H1 (cell line): ENCODE data around the gene SGCB. TPM values are rescaled to one million over a fixed set of nuclear protein-coding genes. Genes with fewer than 3 reads are reported as not detected.

ENCODE experiments used
- CTCF ChIA-PET: fragments of 300-600 bp; sonication (Branson Sonifier 250); formaldehyde crosslinking; loops from one replicate; lab custom pipeline; 2021; ENCODE audit not compliant: partially characterized antibody; lab: Charles Lee
- POLR2A ChIA-PET: fragments of 300-600 bp; sonication (Branson Sonifier 250); formaldehyde crosslinking; loops from one replicate; lab custom pipeline; 2021; ENCODE audit warnings: inconsistent platforms; ENCODE audit not compliant: partially characterized antibody; lab: Charles Lee
- DNase-seq, 2 experiments: peaks; one replicate each; pipeline versions ENCODE4 v3.0.0 to v3.0.0-alpha.2; 2010 to 2022; ENCODE audit warnings: low spot score in 2 of 2, low read depth in 1 of 2, mixed read lengths in 1 of 2
- FAIRE-seq: peaks from 2 replicates; lab custom pipeline; 2011; peaks lifted over from hg19 to GRCh38; lab: Jason Lieb, UNC
- H2AFZ ChIP-seq: 2 replicates; pipeline ENCODE4 v1.8.1; 2012; ENCODE audit warnings: low read length, inconsistent platforms
- H2AK5ac ChIP-seq: 2 replicates; pipeline ENCODE4 v1.6.1; 2013; ENCODE audit warnings: low read depth, low read length
- H2BK120ac ChIP-seq: replicated peaks from 2 replicates; pipeline ENCODE3; 2013; ENCODE audit warnings: low read depth, low read length, inconsistent platforms
- H2BK12ac ChIP-seq: 2 replicates; pipeline ENCODE4 v1.6.1; 2013; ENCODE audit warnings: low read depth, low read length
- H2BK15ac ChIP-seq: 2 replicates; pipeline ENCODE4 v1.6.1; 2013; ENCODE audit warnings: low read length
- H2BK20ac ChIP-seq: 2 replicates; pipeline ENCODE4 v1.6.1; 2013; ENCODE audit warnings: low read length
- H2BK5ac ChIP-seq: 2 replicates; pipeline ENCODE4 v1.6.1; 2013; ENCODE audit warnings: low read depth, low read length
- H3K14ac ChIP-seq: 2 replicates; pipeline ENCODE4 v1.6.1; 2013; ENCODE audit warnings: inconsistent platforms; ENCODE audit not compliant: insufficient read length
- H3K18ac ChIP-seq: 2 replicates; pipeline ENCODE4 v1.6.1; 2013; ENCODE audit warnings: low read length; ENCODE audit errors: extremely low read depth
- H3K23ac ChIP-seq: 2 replicates; pipeline ENCODE4 v1.6.1; 2013; ENCODE audit warnings: inconsistent platforms; ENCODE audit not compliant: insufficient read length
- H3K23me2 ChIP-seq: 2 replicates; pipeline ENCODE4 v1.6.1; 2013; ENCODE audit warnings: low read depth, low read length
- H3K27ac ChIP-seq: 2 replicates; pipeline ENCODE4 v1.6.1; 2011; ENCODE audit warnings: low read depth, low read length, inconsistent platforms
- H3K27me3 ChIP-seq, 4 experiments: replicated peaks in 1 of 4; 1 replicate in 1 of 4; 2 replicates in 3 of 4; pipeline versions ENCODE4 v1.6.1 to v1.8.1; 2011 to 2013; ENCODE audit warnings: low read length in 3 of 4, mild to moderate bottlenecking in 3 of 4, inconsistent platforms in 2 of 4, mixed read lengths in 2 of 4, moderate library complexity in 1 of 4; ENCODE audit not compliant: control insufficient read depth in 3 of 4, insufficient read depth in 3 of 4; ENCODE audit errors: extremely low read depth in 1 of 4
- H3K36me3 ChIP-seq, 4 experiments: 2 replicates each; pipeline versions ENCODE4 v1.6.1 to v1.8.1; 2011 to 2013; ENCODE audit warnings: mild to moderate bottlenecking in 4 of 4, low read length in 3 of 4, moderate library complexity in 2 of 4, control low read depth in 1 of 4, inconsistent platforms in 1 of 4; ENCODE audit not compliant: insufficient read depth in 4 of 4, control insufficient read depth in 2 of 4
- H3K4ac ChIP-seq: replicated peaks from 2 replicates; pipeline ENCODE3; 2013; ENCODE audit warnings: low read length, low read depth, mixed read lengths, inconsistent platforms; ENCODE audit not compliant: insufficient read length
- H3K4me1 ChIP-seq, 4 experiments: replicated peaks in 1 of 4; 1 replicate in 1 of 4; 2 replicates in 3 of 4; pipeline versions ENCODE4 v1.6.1 to v1.8.1; 2011 to 2013; ENCODE audit warnings: low read length in 3 of 4, inconsistent platforms in 2 of 4, mixed read lengths in 1 of 4; ENCODE audit not compliant: insufficient read depth in 4 of 4, control insufficient read depth in 3 of 4
- H3K4me2 ChIP-seq, 2 experiments: 2 replicates each; pipeline versions ENCODE4 v1.6.1 to v1.8.1; 2011 to 2013; ENCODE audit warnings: low read depth in 2 of 2, low read length in 2 of 2, control low read depth in 1 of 2, inconsistent platforms in 1 of 2, mild to moderate bottlenecking in 1 of 2; ENCODE audit not compliant: insufficient read depth in 1 of 2
- H3K4me3 ChIP-seq, 4 experiments: fragments of 200-600, 300-600 bp in 1 of 4; sonication (generic), shearing (Covaris generic), sonication (Bioruptor Twin) in 1 of 4; 2 replicates each; pipeline versions ENCODE4 v1.5.1 to v1.8.1; 2011 to 2016; ENCODE audit warnings: low read length in 4 of 4, low read depth in 3 of 4, control low read depth in 2 of 4, inconsistent platforms in 2 of 4, mild to moderate bottlenecking in 2 of 4, mixed read lengths in 1 of 4, moderate library complexity in 1 of 4; ENCODE audit not compliant: insufficient read depth in 2 of 4; ENCODE audit errors: extremely low read depth in 1 of 4
- H3K56ac ChIP-seq: replicated peaks from 2 replicates; pipeline ENCODE3; 2013; ENCODE audit warnings: low read depth, mild to moderate bottlenecking, mixed read lengths, low read length, inconsistent platforms; ENCODE audit not compliant: insufficient read length
- H3K79me1 ChIP-seq: 2 replicates; pipeline ENCODE4 v1.6.1; 2013; ENCODE audit warnings: low read depth, low read length, control low read depth
- H3K79me2 ChIP-seq, 2 experiments: 2 replicates each; pipeline versions ENCODE4 v1.6.1 to v1.8.1; 2012 to 2013; ENCODE audit warnings: low read length in 2 of 2, mild to moderate bottlenecking in 2 of 2, inconsistent platforms in 1 of 2; ENCODE audit not compliant: insufficient read depth in 2 of 2, control insufficient read depth in 1 of 2
- H3K9ac ChIP-seq, 4 experiments: replicated peaks in 1 of 4; 1 replicate in 1 of 4; 2 replicates in 3 of 4; pipeline versions ENCODE4 v1.6.1 to v1.8.1; 2011 to 2013; ENCODE audit warnings: low read depth in 3 of 4, low read length in 3 of 4, control low read depth in 2 of 4, mild to moderate bottlenecking in 2 of 4, moderate library complexity in 2 of 4, inconsistent platforms in 1 of 4; ENCODE audit errors: extremely low read depth in 1 of 4
- H3K9me3 ChIP-seq, 2 experiments: 2 replicates each; pipeline versions ENCODE4 v1.6.1 to v1.8.1; 2012 to 2013; ENCODE audit warnings: mild to moderate bottlenecking in 2 of 2, moderate library complexity in 2 of 2, control low read depth in 1 of 2, inconsistent platforms in 1 of 2, low read depth in 1 of 2, low read length in 1 of 2, mixed read lengths in 1 of 2; ENCODE audit not compliant: insufficient read depth in 2 of 2
- H4K20me1 ChIP-seq, 2 experiments: replicated peaks in 1 of 2; 2 replicates each; pipeline versions ENCODE3 to v1.8.1; 2011 to 2013; ENCODE audit warnings: inconsistent platforms in 2 of 2, low read length in 2 of 2, mild to moderate bottlenecking in 1 of 2; ENCODE audit not compliant: insufficient read depth in 2 of 2, control insufficient read depth in 1 of 2
- H4K5ac ChIP-seq: 2 replicates; pipeline ENCODE4 v1.6.1; 2013; ENCODE audit warnings: low read length, low read depth, mixed read lengths, inconsistent platforms; ENCODE audit not compliant: insufficient read length
- H4K8ac ChIP-seq: 2 replicates; pipeline ENCODE4 v1.8.0; 2013; ENCODE audit warnings: mild to moderate bottlenecking, moderate library complexity, low read length, inconsistent platforms; ENCODE audit not compliant: insufficient read depth; ENCODE audit errors: extremely low read depth
- H4K91ac ChIP-seq: replicated peaks from 2 replicates; pipeline ENCODE3; 2013; ENCODE audit warnings: low read length, mixed read lengths, inconsistent platforms; ENCODE audit not compliant: insufficient read length
- ATF3 ChIP-seq: IDR thresholded peaks from 2 replicates; pipeline ENCODE4 v1.6.1; 2011; ENCODE audit warnings: low read depth, mild to moderate bottlenecking, low read length; ENCODE audit not compliant: insufficient read depth
- SP1 ChIP-seq: IDR thresholded peaks from 2 replicates; pipeline ENCODE4 v1.6.1; 2011; ENCODE audit warnings: low read depth, low read length
- polyA plus RNA-seq, 7 experiments: library from polyadenylated mRNA; depleted of rRNA in 3 of 7; stranded (reverse) in 5 of 7; unstranded in 2 of 7; fragments of >200 nt in 5 of 7; fragments of 200-250 nt in 2 of 7; gene quantifications; 1 replicate in 5 of 7; 2 replicates in 1 of 7; 4 replicates in 1 of 7; pipeline versions ENCODE4 v1.2.1 to v1.2.3, GENCODE V29; 2011 to 2013; ENCODE audit warnings: missing spikeins in 2 of 7, mixed read lengths in 2 of 7
- total RNA-seq: library from RNA; stranded (reverse); fragmentation: NEBNext Ultra II Directional; extraction: Animal tissue kit (Norgen Biotek cat#: 25700); gene quantifications from 2 replicates; pipeline ENCODE4 v1.2.1, GENCODE V29; 2021

Gene SGCB
- total and polyA plus RNA-seq, 2 of the 8 experiments (the other 6 are each of a cell fraction or from before 2014, with no cell fraction given) = 6.8 to 32.2 TPM

- Histone ChIP-seq H2BK12ac (no peak overlapping the region), H4K5ac (no peak overlapping the region), H3K79me2 (no peaks in the 10 kb centered on the region), H3K79me1 (no peaks in the 10 kb centered on the region), H3K27me3 (no peaks in the 10 kb centered on the region; a peak in 2 of 7 replicates), H3K14ac (no peak overlapping the region), H3K9me3 (no peaks in the 10 kb centered on the region), H3K18ac (no peak overlapping the region), H2BK120ac (no peak overlapping the region), H2AFZ (no peak overlapping the region), H3K27ac (no peak overlapping the region), H2BK15ac (no peak overlapping the region), H4K8ac (no peak overlapping the region), H3K23ac (no peak overlapping the region), H3K56ac (no peak overlapping the region), H3K4ac (no peak overlapping the region), H3K9ac (no peak overlapping the region; a peak in 1 of 7 replicates), H4K91ac (no peak overlapping the region), H4K20me1 (peaks cover 0 to 1% of the 10 kb centered on the region in 2 experiments), H2AK5ac (no peak overlapping the region), H2BK20ac (no peak overlapping the region), H3K36me3 (no peaks in the 10 kb centered on the region), H3K4me1 (peaks cover 0 to 2% (median 0%) of the 10 kb centered on the region in 4 experiments; a peak in 3 of 7 replicates), H3K4me3 (no peak overlapping the region), H3K23me2 (peaks cover 2% of the 10 kb centered on the region; the same call in 1 of the 2 replicates), H2BK5ac (no peak overlapping the region), H3K4me2 (no peak overlapping the region)
- POLR2A ChIA-PET = no interaction called here
- DNase-seq (no peak), FAIRE-seq (no peak)
- CTCF ChIA-PET = interaction anchor here (0.6 to 0.7 kb wide), 2 partner anchors 12 to 103 kb away, joined by 3 read pairs; no protein-coding TSS in a partner anchor
- TF ChIP-seq ATF3 (no peak), SP1 (no peak)
Measured at GRCh38 chr4:52057196-52057595, 19.1 kb upstream of the SGCB start.
